Neural crest cell (in vitro differentiated cells): ENCODE results near the gene ALOXE3. TPM values are rescaled to one million over a fixed set of nuclear protein-coding genes. Genes with fewer than 3 reads are reported as not detected.

Experiments used
- DNase-seq: peaks from one replicate; pipeline ENCODE4 v3.0.0; 2021; ENCODE audit warnings: low read depth, mixed read lengths, low spot score
- H3K27ac Mint-ChIP-seq: one replicate; pipeline ENCODE4 v1.8.0; 2021; ENCODE audit warnings: mild to moderate bottlenecking, mixed read lengths; ENCODE audit not compliant: unreplicated experiment
- H3K27me3 Mint-ChIP-seq: 2 replicates; pipeline ENCODE4 v1.8.0; 2021; ENCODE audit warnings: low read depth, mild to moderate bottlenecking, mixed read lengths
- H3K36me3 Mint-ChIP-seq: 2 replicates; pipeline ENCODE4 v1.8.0; 2021; ENCODE audit warnings: low read depth, mild to moderate bottlenecking, mixed read lengths
- H3K4me1 Mint-ChIP-seq: 2 replicates; pipeline ENCODE4 v1.8.0; 2021; ENCODE audit warnings: mixed read lengths
- H3K4me3 Mint-ChIP-seq: one replicate; pipeline ENCODE4 v1.8.0; 2021; ENCODE audit warnings: mild to moderate bottlenecking, mixed read lengths
- H3K9me3 Mint-ChIP-seq: 2 replicates; pipeline ENCODE4 v1.8.0; 2021; ENCODE audit warnings: mixed read lengths
- total RNA-seq: library from RNA; stranded (reverse); gene quantifications from 2 replicates; pipeline ENCODE4 v1.2.1, GENCODE V29; 2021
- TF ChIP-seq, protein P1 (sequence below): fragments of 200-600 bp; sonication (generic); conservative IDR thresholded peaks from 2 replicates; pipeline ENCODE4 v1.5.0; 2021; ENCODE audit warnings: antibody characterized with exemption, mild to moderate bottlenecking

ALOXE3 gene
- total RNA-seq, 1 donor from 2014 or later: not detected

DNA sequence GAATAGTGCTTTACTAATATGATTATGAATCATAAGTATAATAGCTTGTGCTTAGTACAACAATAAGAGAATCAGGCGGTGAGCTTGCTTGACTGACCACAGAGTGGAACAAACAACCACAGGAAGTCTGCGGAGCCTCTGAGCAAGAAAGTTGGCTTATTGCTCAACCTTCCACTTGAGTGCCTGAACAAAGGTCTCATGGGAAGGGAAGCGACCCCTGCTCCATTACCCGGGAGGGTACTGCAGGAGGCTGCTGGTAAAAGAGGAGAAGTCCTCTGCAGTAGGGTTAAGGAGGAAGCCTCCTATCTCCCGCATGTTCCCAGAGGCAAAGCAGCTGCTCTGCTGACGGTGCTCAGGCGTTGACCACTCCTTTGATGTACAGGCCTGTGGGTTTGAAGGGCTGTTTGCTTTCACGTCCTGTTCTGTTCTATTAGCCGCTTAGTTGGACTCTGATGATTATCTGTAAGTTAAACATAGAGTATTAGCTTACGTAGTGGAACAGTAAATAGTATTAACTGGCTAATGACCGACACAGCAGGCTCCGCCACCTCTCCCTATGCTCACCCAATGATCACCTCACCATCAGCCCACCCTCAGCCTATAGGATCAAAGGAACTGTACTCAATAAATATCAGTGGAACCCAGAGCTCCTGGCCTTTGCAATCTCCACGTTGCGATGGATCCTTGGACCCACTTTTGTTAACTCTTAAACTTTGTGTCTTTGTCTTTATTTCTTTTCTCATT, 61.9 kb downstream of the ALOXE3 start:
- TF ChIP-seq, protein P1, sequence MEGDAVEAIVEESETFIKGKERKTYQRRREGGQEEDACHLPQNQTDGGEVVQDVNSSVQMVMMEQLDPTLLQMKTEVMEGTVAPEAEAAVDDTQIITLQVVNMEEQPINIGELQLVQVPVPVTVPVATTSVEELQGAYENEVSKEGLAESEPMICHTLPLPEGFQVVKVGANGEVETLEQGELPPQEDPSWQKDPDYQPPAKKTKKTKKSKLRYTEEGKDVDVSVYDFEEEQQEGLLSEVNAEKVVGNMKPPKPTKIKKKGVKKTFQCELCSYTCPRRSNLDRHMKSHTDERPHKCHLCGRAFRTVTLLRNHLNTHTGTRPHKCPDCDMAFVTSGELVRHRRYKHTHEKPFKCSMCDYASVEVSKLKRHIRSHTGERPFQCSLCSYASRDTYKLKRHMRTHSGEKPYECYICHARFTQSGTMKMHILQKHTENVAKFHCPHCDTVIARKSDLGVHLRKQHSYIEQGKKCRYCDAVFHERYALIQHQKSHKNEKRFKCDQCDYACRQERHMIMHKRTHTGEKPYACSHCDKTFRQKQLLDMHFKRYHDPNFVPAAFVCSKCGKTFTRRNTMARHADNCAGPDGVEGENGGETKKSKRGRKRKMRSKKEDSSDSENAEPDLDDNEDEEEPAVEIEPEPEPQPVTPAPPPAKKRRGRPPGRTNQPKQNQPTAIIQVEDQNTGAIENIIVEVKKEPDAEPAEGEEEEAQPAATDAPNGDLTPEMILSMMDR: no peak
- H3K4me1 Mint-ChIP-seq: peaks cover 7% of the 10 kb centered on the region
- H3K27me3 Mint-ChIP-seq: peaks cover 60% of the 10 kb centered on the region
- no peaks in the 10 kb centered on the region for H3K9me3 Mint-ChIP-seq
- no peak overlapping the region for H3K4me3 Mint-ChIP-seq
- H3K27ac Mint-ChIP-seq: no peak overlapping the region
- no peaks in the 10 kb centered on the region for H3K36me3 Mint-ChIP-seq
- no peak for DNase-seq

GRCh38 chr17:8055851-8056231, 62.5 kb downstream of the ALOXE3 start:
- Mint-ChIP-seq H3K27ac (no peak overlapping the region), H3K36me3 (no peaks in the 10 kb centered on the region), H3K27me3 (peaks cover 56% of the 10 kb centered on the region), H3K4me3 (no peak overlapping the region), H3K9me3 (no peaks in the 10 kb centered on the region), H3K4me1 (peaks cover 7% of the 10 kb centered on the region)
- no peak for DNase-seq
- TF ChIP-seq, protein P1: no peak

- H3K9me3 Mint-ChIP-seq: no peaks in the 10 kb centered on the region
- no peaks in the 10 kb centered on the region for H3K36me3 Mint-ChIP-seq
- peaks cover 7% of the 10 kb centered on the region for H3K4me1 Mint-ChIP-seq
- no peak for DNase-seq
- no peak overlapping the region for H3K27ac Mint-ChIP-seq
- H3K27me3 Mint-ChIP-seq: peaks cover 39% of the 10 kb centered on the region
- TF ChIP-seq, protein P1: no peak
- H3K4me3 Mint-ChIP-seq: no peak overlapping the region
Measured at GRCh38 chr17:8053600-8053999, 64.7 kb downstream of the ALOXE3 start.

DNA sequence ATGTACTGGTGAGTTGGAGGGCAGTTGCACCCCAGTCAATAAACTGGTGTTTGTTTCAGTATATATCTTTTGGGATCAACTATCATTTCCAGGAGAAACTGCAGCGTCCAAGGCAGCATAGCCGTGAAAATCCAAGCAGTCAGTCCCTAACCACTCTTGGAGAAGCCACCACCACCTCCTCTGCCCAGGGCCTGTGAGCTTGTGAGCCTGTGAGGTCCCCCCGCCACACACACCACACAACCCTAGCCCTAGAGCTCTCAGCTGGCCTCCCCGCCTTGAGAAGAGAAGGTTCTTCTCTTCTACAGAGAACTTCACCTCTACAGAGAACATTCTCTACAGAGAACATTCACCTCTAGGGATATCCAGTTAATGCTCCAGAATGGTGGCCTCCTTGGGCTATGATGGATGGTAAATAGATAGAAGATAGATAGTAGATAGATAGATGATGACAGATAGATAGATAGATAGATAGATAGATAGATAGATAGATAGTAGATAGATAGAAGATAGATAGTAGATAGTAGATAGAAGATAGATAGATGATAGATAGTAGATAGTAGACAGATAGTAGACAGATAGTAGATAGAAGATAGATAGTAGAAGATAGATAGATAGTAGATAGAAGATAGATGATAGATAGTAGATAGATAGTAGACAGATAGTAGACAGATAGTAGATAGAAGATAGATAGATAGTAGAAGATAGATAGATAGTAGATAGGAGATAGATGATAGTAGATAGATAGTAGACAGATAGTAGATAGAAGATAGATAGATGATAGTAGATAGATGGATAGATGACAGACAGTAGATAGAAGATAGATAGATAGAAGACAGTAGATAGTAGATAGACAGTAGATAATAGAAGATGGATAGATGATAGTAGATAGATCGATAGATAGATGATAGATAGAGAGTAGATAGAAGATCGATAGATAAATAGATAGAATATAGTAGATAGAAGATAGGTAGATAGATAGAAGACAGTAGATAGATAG, 65.8 kb downstream of the ALOXE3 start:
- peaks cover 33% of the 10 kb centered on the region for H3K27me3 Mint-ChIP-seq

DNA sequence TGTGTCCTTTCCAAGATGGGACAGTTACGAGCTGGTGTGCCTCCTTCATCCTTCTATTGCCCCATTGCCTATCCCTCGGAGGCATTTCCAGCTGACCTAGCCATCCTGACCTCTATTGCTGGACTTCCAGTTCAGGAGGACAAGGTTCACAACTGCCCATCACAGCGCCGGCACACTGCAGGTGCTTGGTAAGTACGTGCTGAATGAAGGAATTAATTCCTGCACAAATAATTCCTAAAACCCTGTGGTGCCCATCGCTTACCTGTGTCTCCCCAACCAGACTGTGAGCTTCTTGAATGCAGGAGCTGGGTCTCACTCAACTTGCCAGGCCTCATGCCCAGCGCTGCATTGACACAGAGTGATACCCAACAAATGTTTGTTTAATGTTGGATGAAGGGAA, 66.5 kb downstream of the ALOXE3 start:
- H3K27ac Mint-ChIP-seq: no peak overlapping the region
- no peak overlapping the region for H3K4me3 Mint-ChIP-seq
- no peaks in the 10 kb centered on the region for H3K4me1 Mint-ChIP-seq
- no peaks in the 10 kb centered on the region for H3K36me3 Mint-ChIP-seq
- H3K27me3 Mint-ChIP-seq: peaks cover 28% of the 10 kb centered on the region
- DNase-seq: no peak
- H3K9me3 Mint-ChIP-seq: no peaks in the 10 kb centered on the region
- TF ChIP-seq, protein P1: no peak

More for the DNA sequence above, 65.8 kb downstream of the ALOXE3 start:
- TF ChIP-seq, protein P1: no peak
- H3K4me3 Mint-ChIP-seq: no peak overlapping the region
- H3K36me3 Mint-ChIP-seq: no peaks in the 10 kb centered on the region
- no peak for DNase-seq
- peaks cover 4% of the 10 kb centered on the region for H3K4me1 Mint-ChIP-seq
- no peaks in the 10 kb centered on the region for H3K9me3 Mint-ChIP-seq
- H3K27ac Mint-ChIP-seq: no peak overlapping the region
